ENCODE measurements around the gene FAXC. TPM values are rescaled to one million over a fixed set of nuclear protein-coding genes. Genes with fewer than 3 reads are reported as not detected.

FAXC gene
- total and polyA plus RNA-seq, 2 of the 13 experiments (the other 11 are each of a cell fraction or from before 2014, with no cell fraction given), result 0.11 to 0.63 TPM

DNA sequence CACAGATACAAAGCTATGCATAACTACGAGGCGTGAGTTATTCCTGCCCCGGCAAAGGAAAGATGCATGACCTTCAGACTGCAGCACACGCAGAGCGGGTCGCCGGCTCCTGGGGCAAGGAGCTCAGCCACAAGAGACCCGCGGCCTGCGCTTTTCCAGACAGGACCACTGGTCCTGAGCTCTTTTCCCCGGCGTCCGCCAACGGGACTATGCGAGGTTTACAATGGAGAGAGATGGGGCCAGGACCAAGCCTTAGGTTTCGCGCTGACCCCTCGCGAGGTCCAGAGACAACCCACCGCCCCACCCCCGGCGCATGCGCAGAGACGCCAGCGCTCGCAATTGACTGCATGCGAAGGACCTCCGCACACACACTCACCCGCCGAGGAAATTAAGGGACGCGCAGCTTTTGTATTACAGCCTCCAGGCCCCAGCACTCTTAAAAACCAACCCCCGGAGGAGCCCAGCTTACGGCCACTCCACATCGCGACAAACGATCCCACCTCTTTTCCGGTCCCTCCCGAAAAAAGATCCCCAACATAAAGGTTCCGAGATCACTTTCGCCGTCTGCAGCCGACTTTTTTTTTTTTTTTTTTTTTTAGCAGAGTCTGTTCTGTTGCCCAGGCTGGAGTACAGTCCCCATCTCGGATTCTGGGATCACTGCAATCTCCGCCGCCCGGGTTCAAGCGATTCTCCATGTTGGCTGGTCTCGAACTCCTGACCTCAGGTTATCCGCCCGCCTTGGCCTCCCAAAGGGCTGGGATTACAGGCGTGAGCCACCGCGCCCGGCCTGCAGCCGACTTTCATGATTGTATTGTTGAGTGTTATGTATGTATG, 44.4 kb upstream of the FAXC start, which contains the start of gene COQ3 (continued):
- TF ChIP-seq THAP9 (CRISPR knock-in tag; IDR thresholded peaks at IDR 0.05; ENCODE audit: borderline replicate concordance) (peak; percentile 55; the same call in 1 of the 2 replicates), TCF7 (IDR thresholded peaks at IDR 0.05; ENCODE audit: low read depth) (no peak), CHD2 (IDR thresholded peaks at IDR 0.05; ENCODE audit: low read depth, low read length) (peak; percentile 93), ZNF430 (CRISPR knock-in tag; IDR thresholded peaks at IDR 0.05) (peak; percentile 63; the same call in 1 of the 2 replicates), E2F1 (CRISPR knock-in tag; IDR thresholded peaks at IDR 0.05) (0 out of 2 replicates have a peak, but pooled peaks have one; percentile 37), MYC (CRISPR knock-in tag; IDR thresholded peaks at IDR 0.05; ENCODE audit: borderline replicate concordance) (peak; percentile 62), CENPT (CRISPR knock-in tag; IDR thresholded peaks at IDR 0.05; ENCODE audit: low read depth) (no peak), KDM4B (CRISPR knock-in tag; IDR thresholded peaks at IDR 0.05) (no peak), ZNF34 (CRISPR knock-in tag; IDR thresholded peaks at IDR 0.05; ENCODE audit: borderline replicate concordance) (peak; percentile 53; the same call in 1 of the 2 replicates), DRAP1 (CRISPR knock-in tag; IDR thresholded peaks at IDR 0.05) (no peak), HNRNPH1 (optimal IDR thresholded peaks at IDR 0.05; ENCODE audit: low read depth, low read length) (no peak), YEATS2 (CRISPR knock-in tag; IDR thresholded peaks at IDR 0.05; ENCODE audit: borderline replicate concordance) (peak; percentile 35; the same call in 1 of the 2 replicates), AKAP8 (CRISPR knock-in tag; IDR thresholded peaks at IDR 0.05) (no peak), HOXA3 (CRISPR knock-in tag; IDR thresholded peaks at IDR 0.05) (peak; percentile 50; the same call in 1 of the 2 replicates), FOXA3 (CRISPR knock-in tag; IDR thresholded peaks at IDR 0.05) (no peak), KMT2A (CRISPR knock-in tag; IDR thresholded peaks at IDR 0.05) (peak; percentile 68; the same call in 1 of the 2 replicates), EEA1 (CRISPR knock-in tag; IDR thresholded peaks at IDR 0.05; ENCODE audit: borderline replicate concordance) (no peak), TP53 (CRISPR knock-in tag; conservative IDR thresholded peaks at IDR 0.05) (no peak; the same call in 1 of the 2 replicates), ZNF550 (CRISPR knock-in tag; IDR thresholded peaks at IDR 0.05; ENCODE audit: borderline replicate concordance) (peak; percentile 34; the same call in 1 of the 2 replicates), ZNF337 (CRISPR knock-in tag; IDR thresholded peaks at IDR 0.05; ENCODE audit: borderline replicate concordance, low read depth) (no peak), FOXP1 (IDR thresholded peaks at IDR 0.05) (no peak), FOXP1 (CRISPR knock-in tag; IDR thresholded peaks at IDR 0.05) (no peak), SRF (IDR thresholded peaks at IDR 0.05; ENCODE audit: low read depth, low read length) (no peak), ZNF678 (CRISPR knock-in tag; IDR thresholded peaks at IDR 0.05) (peak; percentile 67; the same call in 1 of the 2 replicates)
- TF ChIP-seq, protein P1, sequence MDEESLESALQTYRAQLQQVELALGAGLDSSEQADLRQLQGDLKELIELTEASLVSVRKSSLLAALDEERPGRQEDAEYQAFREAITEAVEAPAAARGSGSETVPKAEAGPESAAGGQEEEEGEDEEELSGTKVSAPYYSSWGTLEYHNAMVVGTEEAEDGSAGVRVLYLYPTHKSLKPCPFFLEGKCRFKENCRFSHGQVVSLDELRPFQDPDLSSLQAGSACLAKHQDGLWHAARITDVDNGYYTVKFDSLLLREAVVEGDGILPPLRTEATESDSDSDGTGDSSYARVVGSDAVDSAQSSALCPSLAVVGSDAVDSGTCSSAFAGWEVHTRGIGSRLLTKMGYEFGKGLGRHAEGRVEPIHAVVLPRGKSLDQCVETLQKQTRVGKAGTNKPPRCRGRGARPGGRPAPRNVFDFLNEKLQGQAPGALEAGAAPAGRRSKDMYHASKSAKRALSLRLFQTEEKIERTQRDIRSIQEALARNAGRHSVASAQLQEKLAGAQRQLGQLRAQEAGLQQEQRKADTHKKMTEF (CRISPR knock-in tag; IDR thresholded peaks at IDR 0.05), result peak; percentile 26; the same call in 1 of the 2 replicates
